Mesenchymal stem cell (in vitro differentiated cells and primary cell): ENCODE data around the gene FBXO21.
"Not testable (repeated sequence)": the region's sequence is repeated elsewhere in the genome, so short reads cannot be mapped to it uniquely, and the experiment has no call there.

ENCODE experiments used
- DNase-seq: peaks from one replicate; pipeline ENCODE4 v3.0.0-alpha.2; 2013
- H2AFZ ChIP-seq: one replicate; pipeline ENCODE4 v1.6.1; 2013; ENCODE audit warnings: low read depth, mild to moderate bottlenecking, control low read depth, inconsistent platforms, low read length, moderate library complexity
- H2AK5ac ChIP-seq: 2 replicates; pipeline ENCODE4 v1.6.1; 2013; ENCODE audit warnings: low read length, moderate library complexity, mild to moderate bottlenecking, inconsistent platforms; ENCODE audit not compliant: severe bottlenecking
- H2BK120ac ChIP-seq: one replicate; pipeline ENCODE4 v1.6.1; 2013; ENCODE audit warnings: low read depth, mild to moderate bottlenecking, inconsistent platforms, low read length, moderate library complexity
- H2BK12ac ChIP-seq, 2 experiments: one replicate each; pipeline ENCODE4 v1.6.1; 2013; ENCODE audit warnings: inconsistent platforms in 2 of 2, low read length in 2 of 2, mild to moderate bottlenecking in 2 of 2, moderate library complexity in 2 of 2, control low read depth in 1 of 2
- H2BK15ac ChIP-seq: one replicate; pipeline ENCODE4 v1.6.1; 2013; ENCODE audit warnings: mild to moderate bottlenecking, low read depth, inconsistent platforms; ENCODE audit not compliant: poor library complexity, severe bottlenecking
- H2BK5ac ChIP-seq: 2 replicates; pipeline ENCODE4 v1.6.1; 2013; ENCODE audit warnings: low read depth, mild to moderate bottlenecking, low read length, control low read depth, inconsistent platforms; ENCODE audit not compliant: poor library complexity, severe bottlenecking
- H3K14ac ChIP-seq, 2 experiments: one replicate each; pipeline ENCODE4 v1.6.1; 2013; ENCODE audit warnings: inconsistent platforms in 2 of 2, low read length in 2 of 2, control low read depth in 1 of 2, mild to moderate bottlenecking in 1 of 2, moderate library complexity in 1 of 2
- H3K18ac ChIP-seq, 2 experiments: one replicate each; pipeline ENCODE4 v1.6.1; 2013; ENCODE audit warnings: inconsistent platforms in 2 of 2, low read length in 2 of 2, control low read depth in 1 of 2, low read depth in 1 of 2, mild to moderate bottlenecking in 1 of 2
- H3K23ac ChIP-seq, 2 experiments: one replicate each; pipeline ENCODE4 v1.6.1; 2013; ENCODE audit warnings: inconsistent platforms in 2 of 2, low read length in 2 of 2, mild to moderate bottlenecking in 2 of 2, moderate library complexity in 2 of 2, control low read depth in 1 of 2
- H3K27ac ChIP-seq: 2 replicates; pipeline ENCODE4 v1.5.1; 2013; ENCODE audit warnings: mild to moderate bottlenecking, moderate library complexity, low read length, control low read depth, inconsistent platforms; ENCODE audit not compliant: poor library complexity, severe bottlenecking
- H3K27me3 ChIP-seq, 2 experiments: 2 replicates each; pipeline versions ENCODE4 v1.6.1 to v1.7.0; 2013; ENCODE audit warnings: low read length in 2 of 2, mild to moderate bottlenecking in 2 of 2, moderate library complexity in 2 of 2, control low read depth in 1 of 2, inconsistent platforms in 1 of 2; ENCODE audit not compliant: control insufficient read depth in 1 of 2, insufficient read depth in 1 of 2
- H3K36me3 ChIP-seq, 2 experiments: 2 replicates each; pipeline versions ENCODE4 v1.6.1 to v1.7.0; 2013; ENCODE audit warnings: low read length in 2 of 2, control low read depth in 1 of 2, inconsistent platforms in 1 of 2, low read depth in 1 of 2, mild to moderate bottlenecking in 1 of 2; ENCODE audit not compliant: insufficient read depth in 2 of 2, control insufficient read depth in 1 of 2
- H3K4ac ChIP-seq, 2 experiments: one replicate each; pipeline ENCODE4 v1.6.1; 2013; ENCODE audit warnings: inconsistent platforms in 2 of 2, low read length in 2 of 2, mild to moderate bottlenecking in 2 of 2, moderate library complexity in 2 of 2, control low read depth in 1 of 2, low read depth in 1 of 2
- H3K4me1 ChIP-seq: 2 replicates; pipeline ENCODE4 v1.6.1; 2013; ENCODE audit warnings: low read depth, low read length, control low read depth; ENCODE audit not compliant: control insufficient read depth, insufficient read depth
- H3K4me2 ChIP-seq: 2 replicates; pipeline ENCODE4 v1.6.1; 2013; ENCODE audit warnings: low read length, mild to moderate bottlenecking, inconsistent platforms; ENCODE audit not compliant: poor library complexity, severe bottlenecking
- H3K4me3 ChIP-seq, 2 experiments: 2 replicates each; pipeline versions ENCODE4 v1.5.1 to v1.7.0; 2013; ENCODE audit warnings: low read length in 2 of 2, mild to moderate bottlenecking in 2 of 2, control low read depth in 1 of 2, low read depth in 1 of 2; ENCODE audit not compliant: insufficient read depth in 1 of 2
- H3K79me1 ChIP-seq: replicated peaks from 2 replicates; pipeline ENCODE4 v1.6.1; 2013; ENCODE audit warnings: mild to moderate bottlenecking, control low read depth, low read length, inconsistent platforms; ENCODE audit not compliant: poor library complexity, severe bottlenecking
- H3K9ac ChIP-seq: 2 replicates; pipeline ENCODE4 v1.7.0; 2013; ENCODE audit warnings: mild to moderate bottlenecking, low read length, moderate library complexity
- H3K9me3 ChIP-seq: 2 replicates; pipeline ENCODE4 v1.7.0; 2013; ENCODE audit warnings: mild to moderate bottlenecking, low read length; ENCODE audit not compliant: control insufficient read depth
- H4K8ac ChIP-seq: one replicate; pipeline ENCODE4 v1.6.1; 2013; ENCODE audit warnings: inconsistent platforms, mild to moderate bottlenecking, low read length, moderate library complexity
- H4K91ac ChIP-seq: one replicate; pipeline ENCODE4 v1.6.1; 2013; ENCODE audit warnings: mild to moderate bottlenecking, low read length, inconsistent platforms
- WGBS: methylation state at CpG from one replicate; pipeline ENCODE4 v1.1.7; 2013; ENCODE audit warnings: mixed read lengths; 5-methylcytosine and 5-hydroxymethylcytosine counted together

Gene FBXO21

GRCh38 chr12:117182866-117183265 lies 7.4 kb downstream of the FBXO21 start:
- Histone ChIP-seq H2BK12ac (no peak overlapping the region), H3K79me1 (peaks cover 23% of the 10 kb centered on the region), H3K18ac (no peak overlapping the region), H3K14ac (no peak overlapping the region), H3K27ac (no peak overlapping the region), H3K4me1 (no peaks in the 10 kb centered on the region), H2BK15ac (no peak overlapping the region), H3K4me2 (no peak overlapping the region), H3K36me3 (peaks cover 24 to 75% of the 10 kb centered on the region in 2 experiments), H3K27me3 (no peaks in the 10 kb centered on the region), H2AK5ac (no peak overlapping the region), H2AFZ (no peak overlapping the region), H3K9me3 (peaks cover 7% of the 10 kb centered on the region), H3K4ac (no peak overlapping the region), H4K8ac (no peak overlapping the region), H4K91ac (no peak overlapping the region), H3K9ac (no peak overlapping the region), H3K23ac (no peak overlapping the region), H3K4me3 (no peak overlapping the region), H2BK5ac (no peak overlapping the region), H2BK120ac (no peak overlapping the region)
- DNase-seq: no peak
- WGBS: 100% methylated on average over 2 of the region's 3 CpGs

- H3K4me1 ChIP-seq, H3K14ac ChIP-seq, H4K8ac ChIP-seq, H3K27me3 ChIP-seq, DNase-seq, H3K4ac ChIP-seq, H2BK15ac ChIP-seq, H2BK12ac ChIP-seq, H2AK5ac ChIP-seq, H2AFZ ChIP-seq, H3K4me3 ChIP-seq, H3K23ac ChIP-seq, H3K18ac ChIP-seq, H3K9me3 ChIP-seq, H4K91ac ChIP-seq, H3K9ac ChIP-seq, H2BK120ac ChIP-seq, H3K27ac ChIP-seq, H3K4me2 ChIP-seq, H2BK5ac ChIP-seq: not testable (repeated sequence)
- 99% methylated on average over 8 of the region's 8 CpGs for WGBS
- Histone ChIP-seq H3K36me3 (peaks cover 25 to 85% of the 10 kb centered on the region in 2 experiments), H3K79me1 (peaks cover 22% of the 10 kb centered on the region)
These were observed 8.8 kb downstream of the FBXO21 start for GRCh38 chr12:117181468-117181843.

- Histone ChIP-seq H3K9ac (no peak overlapping the region), H3K4me3 (no peak overlapping the region), H3K4me1 (no peaks in the 10 kb centered on the region), H3K27ac (no peak overlapping the region), H3K9me3 (peaks cover 7% of the 10 kb centered on the region), H3K4me2 (no peak overlapping the region), H3K14ac (no peak overlapping the region), H2AFZ (no peak overlapping the region), H3K27me3 (no peaks in the 10 kb centered on the region), H4K91ac (no peak overlapping the region), H2BK15ac (no peak overlapping the region), H3K36me3 (peaks cover 27 to 86% of the 10 kb centered on the region in 2 experiments), H3K4ac (no peak overlapping the region), H3K79me1 (peaks cover 25% of the 10 kb centered on the region), H3K18ac (no peak overlapping the region), H2BK12ac (no peak overlapping the region), H2BK5ac (no peak overlapping the region), H2BK120ac (no peak overlapping the region), H3K23ac (no peak overlapping the region), H2AK5ac (no peak overlapping the region), H4K8ac (no peak overlapping the region)
- 97% methylated on average over 3 of the region's 4 CpGs for WGBS
- no peak for DNase-seq
These were observed 9.4 kb downstream of the FBXO21 start for GRCh38 chr12:117180758-117181467.

- Histone ChIP-seq H3K18ac (no peak overlapping the region), H4K91ac (no peak overlapping the region), H3K36me3 (peaks cover 30 to 87% of the 10 kb centered on the region in 2 experiments), H3K23ac (no peak overlapping the region), H3K4ac (no peak overlapping the region), H2AFZ (no peak overlapping the region), H3K27ac (no peak overlapping the region), H3K9ac (no peak overlapping the region), H2BK5ac (no peak overlapping the region), H3K79me1 (peaks cover 27% of the 10 kb centered on the region), H3K14ac (no peak overlapping the region), H3K4me2 (no peak overlapping the region), H2BK15ac (no peak overlapping the region), H3K27me3 (no peaks in the 10 kb centered on the region), H2BK120ac (no peak overlapping the region), H3K9me3 (peaks cover 7% of the 10 kb centered on the region), H2AK5ac (no peak overlapping the region), H3K4me3 (no peak overlapping the region), H3K4me1 (no peaks in the 10 kb centered on the region), H2BK12ac (no peak overlapping the region), H4K8ac (no peak overlapping the region)
- no peak for DNase-seq
- 96% methylated on average over 2 of the region's 2 CpGs for WGBS
These were observed 11.5 kb downstream of the FBXO21 start for GRCh38 chr12:117178745-117179144.
